ENCODE results near the gene ARFGEF3.

ARFGEF3 gene

DNA sequence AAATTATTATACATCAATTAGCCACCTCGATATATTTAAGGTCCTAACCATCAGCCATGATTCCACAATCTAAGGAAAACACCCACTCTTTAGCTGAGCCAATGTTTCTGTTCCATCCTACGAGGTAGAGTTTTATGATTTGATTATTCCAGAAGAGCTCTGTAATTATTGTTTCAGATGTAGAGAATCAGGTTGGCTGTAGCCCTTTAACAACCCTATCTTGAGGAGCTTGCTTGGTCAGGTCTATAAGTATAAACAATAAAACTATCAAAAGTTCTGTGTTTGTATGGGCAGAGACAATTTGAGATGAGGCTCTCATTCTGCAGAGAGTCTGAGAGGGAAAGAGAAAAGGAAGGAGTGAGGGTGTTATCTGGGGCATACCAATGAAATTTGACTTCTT lies 56.7 kb downstream of the ARFGEF3 start, which contains the start of gene PBOV1:
TSS of gene PBOV1 (minus strand) at position 43 of the 400 bp plus-strand sequence. CDS start 96 bp downstream, outside the sequence.
- no peak for FAIRE-seq

DNA sequence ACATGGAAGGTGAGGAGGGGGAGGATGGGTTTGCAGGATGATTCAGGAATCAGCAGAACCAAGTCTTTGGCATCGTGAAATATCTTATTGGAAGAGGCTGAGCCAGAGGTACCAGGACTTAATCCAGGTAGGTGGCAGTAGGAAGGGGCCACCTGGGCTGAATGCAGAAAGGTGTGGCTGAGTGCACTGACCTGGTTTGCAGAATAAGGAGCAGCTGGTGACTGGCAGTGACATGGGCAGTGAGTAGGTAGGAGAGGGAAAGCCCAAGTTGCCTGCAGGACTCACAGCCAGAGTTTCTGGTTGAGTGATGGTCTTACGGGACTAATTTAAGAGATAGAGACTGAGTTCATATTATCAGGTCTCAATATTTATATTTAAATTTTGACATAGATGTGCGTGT lies 57.7 kb downstream of the ARFGEF3 start:
- FAIRE-seq: no peak

DNA sequence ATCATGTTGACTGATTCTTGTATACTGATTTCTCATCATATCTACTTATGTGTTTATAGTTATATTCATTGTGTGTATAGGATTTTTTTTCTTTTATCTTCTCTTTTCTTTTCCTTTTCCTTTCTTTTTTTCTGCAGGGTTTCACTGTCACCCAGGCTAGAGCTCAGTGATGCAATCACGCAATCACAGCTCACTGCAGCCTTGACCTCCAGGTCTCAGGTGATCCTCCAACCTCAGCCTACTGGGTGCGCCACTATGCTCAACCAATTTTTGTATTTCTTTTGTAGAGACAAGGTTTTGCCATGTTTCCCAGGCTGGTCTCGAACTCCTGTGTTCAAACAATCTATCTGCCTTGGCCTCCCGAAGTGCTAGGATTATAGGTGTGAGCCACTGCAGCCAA lies 58.2 kb downstream of the ARFGEF3 start:
- FAIRE-seq: no peak

DNA sequence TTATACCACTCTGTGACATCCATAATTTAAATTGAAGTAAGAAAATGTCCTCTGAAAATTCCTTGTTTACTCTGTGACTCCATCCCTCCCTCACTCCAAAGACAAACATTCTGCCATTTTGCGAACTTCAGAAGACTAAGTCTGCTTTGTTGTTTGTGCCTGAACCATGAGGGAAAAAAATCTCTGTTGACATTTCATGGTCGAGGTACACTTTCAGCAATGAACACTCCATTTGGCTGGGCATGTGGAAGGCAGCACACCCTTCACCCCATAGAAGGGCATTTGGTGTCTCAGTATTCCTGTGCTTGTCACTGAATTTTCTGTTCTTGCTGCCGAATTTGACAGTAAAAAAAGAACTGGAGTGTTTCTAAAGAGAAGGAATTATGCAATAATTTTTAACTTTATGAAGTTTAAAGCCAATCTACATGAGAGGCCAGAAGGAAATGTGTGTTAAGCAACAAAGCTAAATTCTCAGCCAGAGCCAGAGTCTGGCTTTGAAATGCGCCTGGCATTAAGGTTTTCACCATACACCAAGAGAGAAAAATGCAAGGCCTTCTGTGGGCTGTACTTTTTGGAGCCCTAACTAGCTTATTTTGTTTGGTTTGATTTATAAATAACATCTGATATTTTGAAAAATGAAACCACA lies 61.3 kb downstream of the ARFGEF3 start:
- FAIRE-seq: no peak

DNA sequence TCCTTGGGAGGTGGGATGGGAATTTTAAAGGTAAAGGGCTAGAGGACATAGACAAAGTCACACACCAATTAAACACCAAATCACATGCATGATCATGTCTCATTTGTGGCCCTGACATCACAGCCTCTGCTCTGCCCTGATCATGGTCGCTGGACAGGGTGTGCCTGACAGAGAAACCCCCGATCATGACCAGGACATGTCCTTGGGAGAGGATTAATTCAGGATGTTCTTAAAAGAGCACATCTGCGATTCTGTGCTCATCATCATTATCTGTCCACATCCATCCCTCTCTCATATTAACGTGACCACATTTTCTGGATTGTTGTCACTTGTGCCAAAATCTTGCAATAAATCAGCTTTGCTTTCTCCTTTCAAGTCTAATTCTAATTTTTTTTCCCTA lies 64.2 kb downstream of the ARFGEF3 start:
- FAIRE-seq: no peak

DNA sequence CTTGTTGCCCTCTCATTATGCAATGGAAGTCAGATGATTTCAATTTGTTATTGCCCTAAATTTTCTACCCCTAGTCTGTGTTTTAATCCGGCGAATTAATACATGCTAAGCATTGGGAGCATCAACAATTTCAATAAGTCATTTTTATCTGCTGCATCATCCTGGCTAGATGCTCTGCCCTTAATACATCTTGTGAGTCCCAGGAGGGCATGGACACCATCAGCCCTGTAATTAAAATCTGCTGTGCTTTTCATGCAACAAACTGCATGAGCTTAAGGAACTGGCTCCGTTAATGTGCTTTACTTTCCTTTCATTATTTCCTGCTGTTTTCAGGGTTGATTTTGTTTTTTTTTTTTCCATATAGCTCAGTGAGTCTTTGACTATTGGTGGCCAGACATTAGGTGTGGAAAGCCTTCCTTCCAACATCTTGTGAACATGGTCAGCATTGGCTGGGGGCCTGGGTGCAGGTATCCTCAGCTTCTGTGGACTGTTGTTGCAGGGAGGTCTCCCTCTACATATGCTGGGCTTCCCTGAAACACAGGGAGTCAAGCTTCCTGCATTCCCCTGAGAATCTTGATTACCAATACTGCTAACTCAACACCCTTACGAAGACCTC lies 65.1 kb downstream of the ARFGEF3 start:
- FAIRE-seq: no peak

DNA sequence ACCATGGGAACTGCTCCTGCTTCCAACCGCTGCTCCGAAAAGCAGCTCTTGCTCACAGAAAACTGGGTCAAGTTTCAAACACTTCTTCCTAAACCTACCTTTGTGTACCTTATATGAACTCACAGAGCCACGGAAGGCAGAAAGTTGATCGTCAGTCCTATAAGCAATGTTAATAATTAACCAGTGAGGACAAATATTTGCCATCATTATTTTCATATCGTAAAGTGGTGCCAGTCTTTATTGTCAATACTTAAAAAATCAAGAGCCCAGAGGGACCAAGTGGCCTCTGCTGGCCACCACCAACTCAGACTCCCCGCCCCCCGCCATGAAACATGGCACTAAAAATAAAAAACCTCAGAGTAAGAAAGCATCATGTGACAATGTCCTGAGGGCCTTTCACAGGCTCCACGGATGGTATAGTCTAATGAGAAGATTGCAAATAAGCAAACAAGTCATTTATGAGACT lies 65.6 kb downstream of the ARFGEF3 start:
- FAIRE-seq: no peak

DNA sequence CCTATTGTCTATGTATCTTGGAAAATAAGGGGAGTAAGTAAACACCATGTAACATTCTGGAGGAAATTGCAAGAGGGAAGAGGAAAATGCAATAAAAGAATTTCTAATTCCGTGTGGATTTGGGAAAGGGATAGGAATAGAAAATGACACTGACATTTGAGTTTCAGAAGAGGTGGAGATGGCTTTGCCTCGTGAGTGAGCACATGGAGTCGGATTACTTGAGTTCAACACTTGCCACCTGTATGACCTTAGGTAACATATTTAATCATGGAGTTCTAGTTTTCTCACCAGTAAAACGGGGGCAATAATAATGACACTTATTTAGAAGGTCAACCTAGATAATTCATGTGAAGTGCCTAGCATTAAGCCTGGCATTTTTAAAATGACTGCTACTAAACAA lies 67.3 kb downstream of the ARFGEF3 start:
- FAIRE-seq: no peak

DNA sequence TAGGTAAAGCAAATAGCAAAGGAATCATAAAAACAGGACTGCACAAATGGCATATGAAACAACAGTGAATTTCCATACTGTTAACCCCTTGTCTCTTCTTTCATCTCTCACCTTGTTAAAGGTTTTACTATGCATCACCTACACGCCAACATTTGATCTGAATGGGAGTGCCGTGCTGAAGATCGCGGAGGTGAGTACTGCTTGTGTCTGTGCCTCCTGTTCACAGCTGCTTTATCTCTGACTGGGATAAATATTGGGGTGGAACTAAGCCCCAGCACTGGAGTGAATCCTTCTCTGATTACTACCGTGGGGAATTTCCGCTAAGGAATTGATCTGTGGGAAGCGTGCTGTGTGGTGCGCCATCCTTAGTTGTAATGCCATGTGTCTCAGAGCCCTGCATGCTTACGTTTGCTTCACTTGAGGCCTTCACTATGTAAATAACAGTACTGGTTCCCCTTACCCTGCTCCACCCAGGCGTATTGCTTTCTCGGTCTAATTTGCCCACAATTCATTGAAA lies 68.0 kb downstream of the ARFGEF3 start:
- no peak for FAIRE-seq

DNA sequence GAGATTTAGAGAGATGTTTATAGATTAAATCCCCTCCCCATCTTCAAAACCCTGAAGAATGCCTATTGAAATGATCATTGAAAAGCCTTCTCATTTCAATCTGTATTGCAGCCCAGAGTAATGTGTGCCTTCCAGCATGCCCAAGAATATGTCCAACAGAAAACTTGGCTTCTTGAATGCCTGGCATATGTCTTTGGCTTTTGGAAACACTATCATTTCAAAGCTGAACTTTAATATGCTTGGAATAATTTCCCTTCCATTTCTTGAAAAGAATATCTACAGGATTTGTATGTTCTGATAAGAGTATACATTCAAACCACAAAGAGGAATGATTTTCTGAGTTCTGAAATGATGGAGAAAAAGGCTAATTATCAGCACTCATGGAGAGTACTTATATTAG lies 68.5 kb downstream of the ARFGEF3 start:
- FAIRE-seq: no peak

DNA sequence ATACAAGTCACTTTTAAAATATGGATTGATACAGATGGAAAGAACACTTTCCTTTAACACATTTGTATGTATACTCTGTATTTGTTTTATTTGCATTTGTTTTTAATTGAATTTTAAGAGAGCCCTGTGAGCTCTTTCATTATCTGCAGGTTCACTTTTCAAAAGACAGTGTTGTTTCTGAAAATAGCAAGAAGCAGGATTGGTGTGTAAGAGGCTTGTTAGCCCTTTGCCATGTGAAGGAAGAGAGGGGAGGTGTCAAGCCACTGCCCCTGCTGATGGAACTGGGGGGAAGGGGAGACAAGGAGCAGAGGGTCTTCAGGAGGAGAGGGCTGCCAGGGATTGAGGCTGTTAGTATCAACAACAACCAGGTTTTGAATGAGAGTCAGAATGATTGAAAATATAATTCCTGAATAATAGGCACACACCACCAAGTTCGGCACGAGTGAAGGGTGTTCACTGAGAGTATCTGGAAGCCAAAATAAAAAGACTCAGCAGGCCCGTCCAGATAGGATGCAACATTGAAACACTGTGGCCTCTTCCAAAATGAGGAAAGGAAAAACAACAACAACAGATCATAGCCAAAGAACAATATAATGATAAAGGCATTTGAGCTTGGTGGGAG lies 69.1 kb downstream of the ARFGEF3 start:
- no peak for FAIRE-seq

DNA sequence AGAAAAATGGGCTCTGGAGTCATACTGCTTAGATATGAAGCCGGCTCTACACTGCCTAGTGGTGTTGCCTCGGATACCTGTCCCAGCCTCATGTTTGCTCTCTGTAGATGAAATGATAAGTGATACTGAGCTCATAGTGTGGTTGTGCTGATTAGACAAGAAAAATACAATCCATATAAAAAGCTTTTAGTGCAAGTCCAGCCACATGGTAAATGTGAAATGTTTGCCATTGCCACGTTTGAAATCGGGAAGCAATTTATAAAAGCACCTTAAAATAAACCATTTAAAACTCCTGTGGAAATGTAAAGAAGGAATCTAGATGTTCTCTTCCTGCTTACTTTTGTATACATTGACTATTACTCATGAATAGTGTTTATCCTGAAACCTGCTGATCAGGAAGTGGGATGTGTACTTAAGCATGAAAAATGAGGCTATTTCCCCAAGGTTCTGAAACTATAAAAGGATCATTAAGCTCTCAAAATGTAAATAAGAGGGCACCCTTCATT lies 69.7 kb downstream of the ARFGEF3 start:
- no peak for FAIRE-seq

DNA sequence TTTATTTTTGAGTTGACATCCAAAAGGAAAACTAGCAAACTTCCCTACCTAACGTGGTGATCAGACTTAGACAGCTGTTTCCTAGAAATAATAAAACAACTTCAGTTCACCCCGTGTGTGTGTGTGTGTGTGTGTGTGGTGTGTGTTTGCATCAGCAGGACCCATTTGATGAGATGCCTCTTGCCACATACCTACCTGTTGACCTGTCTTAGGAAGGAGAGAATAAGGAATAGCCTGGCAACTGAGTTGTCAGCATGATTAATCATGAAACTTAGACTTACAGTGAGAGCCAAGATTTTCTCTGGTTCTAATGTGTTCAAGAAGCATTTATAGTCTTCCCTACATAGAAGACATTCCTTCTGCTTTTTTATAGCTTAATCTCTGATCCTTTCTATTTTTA lies 72.6 kb downstream of the ARFGEF3 start:
- no peak for FAIRE-seq

DNA sequence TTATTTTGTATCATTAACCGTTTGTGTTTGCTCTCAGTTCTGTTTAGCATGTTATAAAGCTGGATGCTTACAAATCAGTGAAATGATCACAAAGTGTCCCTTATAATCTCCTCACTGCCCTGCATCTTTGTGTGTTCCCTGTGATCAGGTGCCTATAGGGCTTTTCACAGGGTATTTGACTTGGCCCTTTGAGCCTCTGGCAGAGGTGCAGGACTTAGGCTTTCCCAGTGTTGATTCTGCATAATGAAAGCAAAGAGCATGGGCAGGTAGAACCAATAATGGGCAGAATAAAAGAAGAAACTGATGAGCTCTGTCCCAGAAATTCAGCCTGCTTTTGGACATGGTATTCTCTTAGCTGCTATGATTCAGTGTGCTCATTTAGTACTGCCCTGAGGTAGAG lies 73.5 kb downstream of the ARFGEF3 start:
- FAIRE-seq: no peak

DNA sequence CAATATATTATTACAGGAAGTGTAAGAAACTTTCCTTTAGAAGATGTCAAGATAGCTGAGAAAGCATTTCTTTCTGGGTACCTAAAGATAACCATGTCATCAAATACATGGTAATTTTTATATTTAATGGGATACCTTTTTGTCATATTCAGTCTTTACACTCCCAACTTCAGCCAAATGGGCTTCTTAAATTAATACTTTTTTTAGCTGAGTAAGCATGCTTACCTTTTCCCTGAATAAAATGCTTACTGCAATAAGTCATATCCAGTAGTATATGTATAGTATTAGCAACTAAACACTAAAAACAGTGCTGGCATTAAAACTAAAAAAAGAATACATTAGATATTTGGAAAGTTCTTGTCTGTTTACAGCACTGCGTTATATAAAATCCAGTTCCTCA lies 74.0 kb downstream of the ARFGEF3 start:
- FAIRE-seq: no peak

DNA sequence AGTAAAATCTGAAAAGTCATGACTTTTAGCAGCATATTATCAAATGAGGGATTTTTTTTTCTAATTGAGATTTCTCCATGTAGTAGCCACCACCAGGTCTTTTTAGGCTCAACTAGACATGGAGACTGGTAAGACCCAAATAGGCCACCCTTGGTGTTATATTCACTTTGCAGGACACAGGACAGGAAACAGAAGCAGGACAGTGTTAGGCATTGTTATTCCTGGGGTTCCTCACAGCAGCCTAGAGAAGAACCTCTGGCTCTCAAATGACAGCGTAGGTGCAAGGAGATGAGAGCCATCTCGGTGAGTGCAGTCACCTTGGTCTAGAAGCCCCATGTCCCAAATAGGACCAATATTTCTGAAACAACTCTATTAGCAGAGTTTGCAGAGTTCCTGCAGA lies 75.7 kb downstream of the ARFGEF3 start:
- FAIRE-seq: no peak

DNA sequence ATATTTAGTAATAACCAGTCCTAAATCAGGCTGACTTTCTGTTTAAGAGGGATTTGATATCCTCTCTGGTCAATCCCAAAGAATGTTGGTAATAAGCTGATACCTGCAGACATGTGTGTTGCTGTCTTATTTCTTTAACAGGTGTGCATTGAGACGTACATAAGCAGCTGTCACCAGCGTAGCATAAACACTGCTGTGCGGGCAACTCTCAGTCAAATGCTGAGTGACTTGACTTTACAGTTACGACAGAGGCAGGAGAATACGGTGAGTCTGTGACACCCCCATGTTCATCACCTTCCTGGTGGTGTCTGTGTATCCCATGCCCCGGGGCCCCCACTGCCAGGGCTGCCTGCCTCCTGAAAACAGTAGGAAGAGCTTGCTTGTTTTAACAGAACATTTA lies 76.6 kb downstream of the ARFGEF3 start:
- no peak for FAIRE-seq

DNA sequence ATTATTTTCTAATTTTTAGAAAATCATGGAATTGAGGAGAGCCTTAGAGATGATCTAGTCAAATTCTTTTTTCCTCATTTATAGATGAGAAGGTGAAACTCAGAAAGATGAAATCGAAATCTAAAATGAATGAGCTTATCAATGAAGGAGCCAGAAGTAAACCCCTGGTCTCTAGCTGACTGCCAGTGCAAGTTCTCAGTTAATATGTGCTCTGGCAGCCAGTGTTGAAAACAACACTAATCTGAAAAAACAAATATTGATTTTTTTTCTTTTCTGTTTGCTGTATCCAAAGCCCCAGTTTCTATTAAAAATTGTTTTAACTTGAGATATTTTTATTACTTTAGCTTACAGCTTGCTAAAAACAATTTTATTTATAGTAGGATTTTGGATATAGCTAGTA lies 78.0 kb downstream of the ARFGEF3 start:
- FAIRE-seq: no peak

DNA sequence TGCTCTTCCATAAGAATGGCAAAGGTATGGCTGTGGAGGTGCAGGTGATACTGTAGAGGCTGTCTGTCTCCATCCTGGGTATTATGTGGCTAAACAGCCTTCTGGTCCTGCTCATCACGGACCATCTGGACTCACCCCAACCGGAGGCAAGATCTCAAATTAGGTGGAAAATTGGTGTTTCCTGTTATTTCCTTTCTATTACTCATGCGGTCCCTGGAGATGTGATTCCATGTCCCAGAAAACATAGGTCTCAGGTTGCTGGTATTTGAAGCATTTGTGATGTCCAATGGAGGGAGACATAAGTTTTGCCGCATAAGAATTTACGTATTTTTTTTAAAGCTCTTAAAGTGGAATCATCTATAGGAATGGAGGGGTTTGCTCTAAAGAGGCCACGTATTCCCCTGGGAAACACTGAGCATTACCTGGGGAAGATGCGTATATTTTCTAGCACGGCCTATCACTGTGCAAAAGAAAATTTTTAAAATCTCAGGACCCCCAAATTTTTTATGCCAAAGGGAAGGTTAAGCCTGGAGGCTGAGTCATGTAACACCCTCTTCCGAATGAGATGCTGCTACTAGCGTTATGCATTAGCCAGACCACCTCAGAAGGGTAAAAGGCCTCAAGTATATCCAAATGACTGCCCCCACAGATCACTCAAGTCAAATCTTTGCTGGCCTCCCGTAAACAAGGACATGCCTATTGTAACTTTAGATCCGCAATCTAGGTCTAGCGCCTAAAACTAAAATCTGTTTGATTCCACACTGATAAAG lies 78.9 kb downstream of the ARFGEF3 start:
- no peak for FAIRE-seq

DNA sequence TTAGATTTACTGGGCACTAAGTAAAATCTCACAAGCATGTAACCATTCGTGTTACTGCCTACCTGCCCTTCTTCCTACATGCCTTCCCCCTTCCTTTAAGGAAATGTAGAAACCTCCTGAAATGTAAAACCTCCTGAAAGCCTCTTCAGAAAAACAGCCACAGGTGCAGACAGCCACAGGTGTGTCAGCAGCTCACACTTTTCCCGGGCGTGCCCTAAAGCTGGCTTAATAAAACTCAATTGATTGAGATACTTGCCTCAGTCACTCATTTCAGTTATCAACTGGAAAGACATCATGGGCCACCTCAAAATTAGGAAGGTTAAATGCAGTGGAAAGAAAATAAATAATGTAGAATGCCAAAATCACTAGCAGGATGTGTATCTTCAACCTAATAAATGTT lies 79.6 kb downstream of the ARFGEF3 start:
- no peak for FAIRE-seq

DNA sequence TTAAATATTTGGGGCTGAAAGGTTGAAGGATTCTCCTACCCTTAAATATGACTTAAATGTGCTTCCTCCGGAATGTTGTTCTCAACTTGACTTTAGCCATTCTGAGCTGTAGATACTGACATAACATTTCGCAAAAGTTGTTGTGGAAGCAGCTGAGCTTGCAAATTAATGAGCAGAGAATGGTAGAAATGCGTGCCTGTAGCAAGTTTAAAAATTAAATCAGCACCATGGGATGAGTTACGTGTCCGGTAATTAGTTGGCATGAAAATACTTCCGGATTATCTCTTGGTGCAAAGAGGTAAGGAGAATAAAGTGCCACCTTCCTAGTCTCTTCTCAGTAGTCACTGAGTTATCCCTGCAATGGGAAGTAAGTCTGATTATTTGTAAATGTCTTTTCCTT lies 80.2 kb downstream of the ARFGEF3 start:
- no peak for FAIRE-seq

DNA sequence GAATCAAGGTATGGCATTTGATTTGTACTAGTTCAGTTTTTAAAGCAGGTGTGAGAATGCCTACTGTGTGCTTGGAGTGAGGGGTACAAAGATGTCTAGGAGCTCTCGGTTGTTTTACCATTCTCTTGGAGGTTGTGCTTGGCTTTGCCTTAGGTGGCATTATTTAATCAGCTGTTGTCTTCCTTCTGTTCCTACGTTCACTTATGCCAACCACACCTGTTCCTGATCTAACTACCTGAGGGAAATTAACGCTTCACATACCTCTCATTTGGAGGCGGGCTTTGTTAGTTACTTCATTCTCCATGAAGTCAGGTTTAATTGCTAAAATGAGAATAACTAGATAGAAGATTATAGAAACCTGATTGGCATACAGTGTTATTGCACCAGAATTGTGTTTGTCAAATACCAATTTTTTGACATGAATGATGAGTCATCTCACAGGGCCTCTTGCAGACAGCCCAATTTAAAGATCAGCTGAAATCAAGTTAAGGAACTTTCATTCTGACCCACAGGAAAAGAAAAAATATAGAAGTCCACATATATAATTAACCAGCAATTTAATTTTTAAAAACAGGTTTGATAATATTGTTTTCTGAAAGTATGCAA lies 81.4 kb downstream of the ARFGEF3 start:
- FAIRE-seq: no peak

DNA sequence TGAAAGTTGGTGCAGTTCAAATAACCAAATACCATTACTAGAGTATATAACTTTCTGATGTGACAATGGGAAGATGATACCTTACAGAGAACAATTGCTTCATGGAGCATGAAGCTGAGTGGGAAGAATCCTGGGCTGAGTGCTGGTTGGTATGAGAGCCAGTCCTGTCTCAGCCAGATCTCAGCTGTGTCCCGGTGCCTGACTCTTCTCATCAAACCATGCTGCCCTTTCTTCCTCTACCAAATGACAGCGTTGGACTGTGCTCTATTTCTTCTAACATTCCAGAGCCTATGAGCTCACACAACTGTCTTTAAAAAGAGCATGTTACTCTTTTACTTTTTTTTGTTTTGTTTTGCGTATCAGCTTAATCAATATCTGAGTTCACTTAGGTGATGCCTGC lies 84.0 kb downstream of the ARFGEF3 start:
- FAIRE-seq: no peak

Measured in colon (tissue), 2 donors.